Skeletal muscle tissue (tissue), 4 donors: ENCODE results near the gene CNKSR3. TPM values are rescaled to one million over a fixed set of nuclear protein-coding genes. Genes with fewer than 3 reads are reported as not detected.

ENCODE experiments used
- H3K27ac ChIP-seq: one replicate; pipeline ENCODE4 v1.7.0; 2013; ENCODE audit warnings: mild to moderate bottlenecking, low read depth, low read length, inconsistent platforms
- H3K27me3 ChIP-seq, 3 donors: one replicate each; pipeline ENCODE4 v1.7.0; 2013; ENCODE audit warnings: low read length in 3 of 3; ENCODE audit not compliant: control insufficient read depth in 3 of 3, insufficient read depth in 3 of 3
- H3K36me3 ChIP-seq, 3 donors: one replicate each; pipeline ENCODE4 v1.7.0; 2013; ENCODE audit warnings: low read length in 3 of 3; ENCODE audit not compliant: control insufficient read depth in 3 of 3, insufficient read depth in 3 of 3
- H3K4me1 ChIP-seq, 3 donors: one replicate each; pipeline ENCODE4 v1.7.0; 2013; ENCODE audit warnings: low read length in 3 of 3, mild to moderate bottlenecking in 3 of 3; ENCODE audit not compliant: control insufficient read depth in 3 of 3, insufficient read depth in 3 of 3
- H3K4me3 ChIP-seq, 3 donors: one replicate each; pipeline ENCODE4 v1.7.0; 2013; ENCODE audit warnings: low read length in 3 of 3
- H3K9ac ChIP-seq, 3 donors: one replicate each; pipeline ENCODE4 v1.7.0; 2013; ENCODE audit warnings: low read length in 3 of 3, mild to moderate bottlenecking in 3 of 3, moderate library complexity in 2 of 3, low read depth in 1 of 3
- H3K9me3 ChIP-seq, 3 donors: one replicate each; pipeline ENCODE4 v1.7.0; 2013; ENCODE audit warnings: low read length in 3 of 3; ENCODE audit not compliant: control insufficient read depth in 3 of 3
- total RNA-seq: library from RNA; depleted of rRNA; stranded (reverse); fragments of >200 nt; gene quantifications from one replicate; pipeline ENCODE4 v1.2.3, GENCODE V29; 2014
- donor health status: Osteomylitis.

Gene CNKSR3
- total RNA-seq, 1 donor from 2014 or later = 3.7 TPM

- H3K4me3 ChIP-seq = no peak overlapping the region
Measured at GRCh38 chr6:154496186-154496585, 14.3 kb downstream of the CNKSR3 start.

DNA sequence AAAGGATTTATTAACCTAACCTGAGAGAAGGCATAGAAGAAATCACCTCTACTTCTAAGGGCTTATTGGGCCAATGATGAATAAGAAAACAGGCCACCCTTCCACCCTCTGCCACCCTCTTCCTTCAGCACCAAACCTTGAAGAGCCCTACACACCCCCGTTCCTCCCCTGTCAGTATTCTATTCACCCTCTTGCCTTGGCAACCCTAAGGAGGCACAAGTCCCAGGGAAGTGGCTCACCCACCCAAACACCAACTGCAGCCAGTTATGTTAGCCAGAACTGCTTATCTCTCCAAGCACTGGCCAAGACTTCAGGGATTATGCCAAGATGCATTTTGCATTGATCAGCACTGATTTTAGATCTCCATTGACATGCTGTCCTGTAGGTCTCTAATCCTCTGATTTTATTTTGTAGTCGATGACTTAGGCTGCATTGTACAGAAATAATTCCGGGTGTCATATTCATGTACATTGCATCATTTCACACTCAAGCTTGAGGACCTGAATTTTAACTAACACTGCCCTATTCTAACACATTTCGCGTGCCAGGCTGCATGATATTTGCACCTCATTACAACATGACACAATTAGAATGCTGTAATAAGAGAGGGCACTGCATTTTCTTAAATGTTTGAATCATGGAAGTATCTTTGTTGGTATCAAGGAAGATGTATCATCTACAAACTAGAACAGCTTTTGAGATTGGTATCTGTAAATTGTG, 15.7 kb downstream of the CNKSR3 start:
- H3K27me3 ChIP-seq = no peaks in the 10 kb centered on the region
- no peak overlapping the region for H3K9ac ChIP-seq
- no peak overlapping the region for H3K4me3 ChIP-seq
- H3K36me3 ChIP-seq = no peaks in the 10 kb centered on the region
- H3K27ac ChIP-seq = no peak overlapping the region
- H3K9me3 ChIP-seq = no peaks in the 10 kb centered on the region
- H3K4me1 ChIP-seq = peaks cover 0 to 7% (median 0%) of the 10 kb centered on the region in 3 donors

More at GRCh38 chr6:154496186-154496585, 14.3 kb downstream of the CNKSR3 start:
- no peaks in the 10 kb centered on the region for H3K36me3 ChIP-seq
- no peak overlapping the region for H3K27ac ChIP-seq
- H3K27me3 ChIP-seq = no peaks in the 10 kb centered on the region
- H3K9ac ChIP-seq = no peak overlapping the region
- H3K9me3 ChIP-seq = no peaks in the 10 kb centered on the region
- H3K4me1 ChIP-seq = peaks cover 0 to 7% (median 0%) of the 10 kb centered on the region in 3 donors

- Histone ChIP-seq H3K4me3 (no peak overlapping the region), H3K36me3 (no peaks in the 10 kb centered on the region), H3K27ac (no peak overlapping the region), H3K9ac (no peak overlapping the region), H3K9me3 (no peaks in the 10 kb centered on the region), H3K27me3 (no peaks in the 10 kb centered on the region), H3K4me1 (peaks cover 0 to 7% (median 0%) of the 10 kb centered on the region in 3 donors)
Measured at GRCh38 chr6:154491567-154492470, 18.7 kb downstream of the CNKSR3 start.

GRCh38 chr6:154489822-154490221, 20.7 kb downstream of the CNKSR3 start:
- peaks cover 0 to 7% (median 3%) of the 10 kb centered on the region in 3 donors for H3K4me1 ChIP-seq
- H3K4me3 ChIP-seq = no peak overlapping the region
- H3K9me3 ChIP-seq = no peaks in the 10 kb centered on the region
- no peaks in the 10 kb centered on the region for H3K36me3 ChIP-seq
- H3K27me3 ChIP-seq = no peaks in the 10 kb centered on the region
- H3K9ac ChIP-seq = no peak overlapping the region
- no peak overlapping the region for H3K27ac ChIP-seq

DNA sequence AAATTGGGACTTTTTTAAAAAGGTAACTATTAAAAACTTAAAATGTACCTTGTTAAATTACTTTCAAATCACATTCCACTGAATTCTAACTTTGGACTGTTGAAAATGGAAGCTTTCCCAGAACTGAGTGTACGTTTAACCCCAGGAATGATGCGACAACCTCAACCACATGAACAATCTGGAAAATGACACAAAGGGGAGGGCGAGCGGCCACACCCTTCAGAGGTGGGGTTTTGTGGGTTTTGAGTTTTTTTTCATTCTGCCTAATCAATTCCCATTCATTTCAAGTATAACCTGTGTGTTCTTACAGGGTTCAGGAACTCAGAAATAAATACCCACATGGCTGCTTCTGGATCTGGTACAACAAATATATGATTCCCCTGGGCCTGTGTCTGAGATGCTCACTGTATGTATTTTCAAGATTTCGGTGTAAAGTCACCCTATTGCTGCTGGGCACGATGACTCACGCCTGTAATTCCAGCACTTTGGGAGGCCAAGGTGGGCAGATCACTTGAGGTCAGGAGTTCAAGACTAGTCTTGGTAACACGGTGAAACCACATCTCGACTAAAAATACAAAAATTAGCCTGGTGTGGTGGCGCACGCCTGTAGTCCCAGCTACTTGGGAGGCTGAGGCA, 21.6 kb downstream of the CNKSR3 start:
- no peak overlapping the region for H3K9ac ChIP-seq
- no peaks in the 10 kb centered on the region for H3K9me3 ChIP-seq
- H3K27ac ChIP-seq = no peak overlapping the region
- H3K27me3 ChIP-seq = no peaks in the 10 kb centered on the region
- H3K4me3 ChIP-seq = no peak overlapping the region
- H3K36me3 ChIP-seq = no peaks in the 10 kb centered on the region
- H3K4me1 ChIP-seq = peaks cover 0 to 5% (median 3%) of the 10 kb centered on the region in 3 donors

DNA sequence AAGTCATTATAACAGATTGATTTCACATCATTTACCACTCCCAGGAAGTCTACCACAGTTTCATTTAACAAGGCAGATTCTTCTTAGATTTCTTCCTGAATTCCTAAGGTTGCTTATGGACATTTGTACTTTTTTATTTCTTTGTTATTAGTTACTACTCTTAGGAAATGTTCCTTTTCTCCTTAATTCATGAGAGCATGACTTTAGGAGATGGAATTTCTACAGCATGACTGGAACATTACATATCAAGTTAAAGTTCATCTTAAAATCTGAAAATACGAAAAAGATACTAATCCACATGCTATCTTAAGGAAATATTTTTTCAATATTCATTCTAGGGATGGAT, 22.3 kb downstream of the CNKSR3 start:
- Histone ChIP-seq H3K27me3 (no peaks in the 10 kb centered on the region), H3K4me1 (peaks cover 0 to 5% (median 4%) of the 10 kb centered on the region in 3 donors), H3K9me3 (no peaks in the 10 kb centered on the region), H3K27ac (no peak overlapping the region), H3K36me3 (no peaks in the 10 kb centered on the region), H3K9ac (no peak overlapping the region), H3K4me3 (no peak overlapping the region)

- Histone ChIP-seq H3K27ac (no peak overlapping the region), H3K9ac (no peak overlapping the region), H3K4me3 (no peak overlapping the region), H3K9me3 (no peaks in the 10 kb centered on the region), H3K36me3 (no peaks in the 10 kb centered on the region), H3K27me3 (no peaks in the 10 kb centered on the region), H3K4me1 (peaks cover 0 to 9% (median 5%) of the 10 kb centered on the region in 3 donors)
Measured at GRCh38 chr6:154487367-154488247, 22.9 kb downstream of the CNKSR3 start.

DNA sequence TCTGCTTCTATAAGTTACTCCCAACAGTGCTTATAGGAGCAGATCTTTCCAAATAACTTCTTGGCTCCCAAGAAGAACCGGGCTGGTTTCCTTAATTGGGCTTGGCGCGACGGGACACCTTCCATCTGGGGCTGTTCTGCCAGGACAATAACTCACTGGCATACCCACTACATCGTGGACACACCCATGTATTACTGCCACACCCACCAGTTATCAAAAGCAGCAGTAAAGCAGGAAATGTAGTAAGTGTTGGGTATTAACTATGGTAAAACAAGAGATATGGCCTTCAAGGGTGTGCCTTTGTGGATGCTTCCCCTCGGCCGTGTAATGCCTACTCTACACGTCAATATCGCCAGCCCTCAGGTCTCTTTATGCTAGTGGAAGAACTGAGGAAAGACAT, 24.7 kb downstream of the CNKSR3 start:
- Histone ChIP-seq H3K4me1 (peaks cover 0 to 9% (median 0%) of the 10 kb centered on the region in 3 donors), H3K9ac (no peak overlapping the region), H3K4me3 (no peak overlapping the region), H3K9me3 (no peaks in the 10 kb centered on the region), H3K27me3 (no peaks in the 10 kb centered on the region), H3K36me3 (no peaks in the 10 kb centered on the region), H3K27ac (no peak overlapping the region)

GRCh38 chr6:154484942-154485341, 25.5 kb downstream of the CNKSR3 start:
- Histone ChIP-seq H3K4me1 (peaks cover 0 to 9% (median 0%) of the 10 kb centered on the region in 3 donors), H3K27ac (no peak overlapping the region), H3K4me3 (no peak overlapping the region), H3K27me3 (no peaks in the 10 kb centered on the region), H3K9me3 (no peaks in the 10 kb centered on the region), H3K36me3 (no peaks in the 10 kb centered on the region), H3K9ac (no peak overlapping the region)
